MM.1S (cell line): Measurements from ENCODE around the gene HOXA13.

Experiments used
- EZH2 ChIP-seq: fragments of 300-600 bp; sonication (generic); optimal IDR thresholded peaks from 2 replicates; pipeline ENCODE3; 2017; ENCODE audit warnings: low read depth, mild to moderate bottlenecking, antibody characterized with exemption, low read length, mixed read lengths
- TF ChIP-seq, protein P1 (sequence below): fragments of 300-600 bp; sonication (generic); IDR thresholded peaks from 2 replicates; pipeline ENCODE4 v1.5.1; 2016; ENCODE audit warnings: antibody characterized with exemption, low read length, mixed read lengths

DNA sequence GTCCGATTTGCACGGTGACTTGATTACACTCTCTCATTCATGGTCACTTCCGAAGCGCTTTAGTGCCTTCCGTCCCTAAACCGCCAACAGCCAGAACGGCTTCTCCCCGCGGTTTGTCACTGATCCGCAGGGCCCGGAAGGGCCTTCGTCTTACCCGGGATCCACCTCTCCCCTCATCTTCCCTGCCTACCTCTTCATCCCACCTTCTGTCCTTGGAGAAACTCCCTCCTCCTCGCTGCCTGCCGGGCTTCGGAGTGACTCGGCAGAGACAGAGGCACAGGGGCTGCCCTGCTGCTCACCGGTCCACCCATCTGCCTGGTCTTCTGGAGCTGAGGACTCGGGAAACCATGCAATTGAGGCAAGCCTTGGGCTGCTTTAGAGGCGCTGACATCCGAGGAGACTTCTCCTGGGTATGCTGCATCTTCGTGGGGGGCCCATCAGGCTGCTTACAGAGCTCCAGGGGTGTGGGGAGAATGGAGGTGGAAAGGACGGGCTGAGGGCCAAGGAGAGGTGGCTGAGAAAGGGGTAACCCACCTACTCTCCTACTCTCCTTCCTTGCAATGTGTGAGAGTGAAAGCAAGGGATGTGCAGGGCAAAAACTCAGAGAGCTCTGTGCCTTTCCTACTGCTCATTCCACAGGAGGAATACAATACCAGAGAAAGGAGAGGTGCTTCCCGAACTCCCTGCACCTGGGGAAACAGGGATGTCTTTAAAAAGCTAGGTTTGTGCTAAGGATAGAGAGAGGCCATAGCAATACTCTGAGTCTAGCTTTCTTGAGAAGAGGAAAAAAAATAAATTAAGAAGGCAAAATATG, 13.8 kb downstream of the HOXA13 start:
- TF ChIP-seq, protein P1, sequence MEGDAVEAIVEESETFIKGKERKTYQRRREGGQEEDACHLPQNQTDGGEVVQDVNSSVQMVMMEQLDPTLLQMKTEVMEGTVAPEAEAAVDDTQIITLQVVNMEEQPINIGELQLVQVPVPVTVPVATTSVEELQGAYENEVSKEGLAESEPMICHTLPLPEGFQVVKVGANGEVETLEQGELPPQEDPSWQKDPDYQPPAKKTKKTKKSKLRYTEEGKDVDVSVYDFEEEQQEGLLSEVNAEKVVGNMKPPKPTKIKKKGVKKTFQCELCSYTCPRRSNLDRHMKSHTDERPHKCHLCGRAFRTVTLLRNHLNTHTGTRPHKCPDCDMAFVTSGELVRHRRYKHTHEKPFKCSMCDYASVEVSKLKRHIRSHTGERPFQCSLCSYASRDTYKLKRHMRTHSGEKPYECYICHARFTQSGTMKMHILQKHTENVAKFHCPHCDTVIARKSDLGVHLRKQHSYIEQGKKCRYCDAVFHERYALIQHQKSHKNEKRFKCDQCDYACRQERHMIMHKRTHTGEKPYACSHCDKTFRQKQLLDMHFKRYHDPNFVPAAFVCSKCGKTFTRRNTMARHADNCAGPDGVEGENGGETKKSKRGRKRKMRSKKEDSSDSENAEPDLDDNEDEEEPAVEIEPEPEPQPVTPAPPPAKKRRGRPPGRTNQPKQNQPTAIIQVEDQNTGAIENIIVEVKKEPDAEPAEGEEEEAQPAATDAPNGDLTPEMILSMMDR = no peak
- TF ChIP-seq EZH2 = no peak
